Lung (tissue), 12 donors: ENCODE results near the gene C4BPA. TPM values are rescaled to one million over a fixed set of nuclear protein-coding genes. Genes with fewer than 3 reads are reported as not detected.

Experiments
- ATAC-seq: fragments of 200-7000 bp; cut with Tn5 transposase; one replicate; pipeline ENCODE4 v1.9.1; 2020; ENCODE audit warnings: moderate number of reproducible peaks; ENCODE audit not compliant: insufficient read depth, low FRiP score
- DNase-seq, 3 donors: peaks; one replicate each; pipeline ENCODE4 v3.0.0-alpha.2; 2013 to 2017
- H3K27ac ChIP-seq, 2 donors: one replicate each; pipeline ENCODE4 v1.5.1; 2013; ENCODE audit warnings: mild to moderate bottlenecking in 2 of 2, moderate library complexity in 2 of 2, control low read depth in 1 of 2, inconsistent platforms in 1 of 2, low read depth in 1 of 2, low read length in 1 of 2
- H3K27me3 ChIP-seq, 3 donors: one replicate each; pipeline ENCODE4 v1.5.1; 2013; ENCODE audit warnings: low read length in 2 of 3; ENCODE audit not compliant: control insufficient read depth in 3 of 3, insufficient read depth in 3 of 3
- H3K36me3 ChIP-seq, 4 donors: one replicate each; pipeline ENCODE4 v1.5.1; 2013; ENCODE audit warnings: low read length in 4 of 4, mild to moderate bottlenecking in 1 of 4, moderate library complexity in 1 of 4; ENCODE audit not compliant: control insufficient read depth in 4 of 4, insufficient read depth in 4 of 4
- H3K4me1 ChIP-seq, 5 donors: one replicate each; pipeline ENCODE4 v1.5.1; 2013; ENCODE audit warnings: low read length in 5 of 5, mild to moderate bottlenecking in 2 of 5, moderate library complexity in 1 of 5; ENCODE audit not compliant: control insufficient read depth in 5 of 5, insufficient read depth in 5 of 5
- H3K4me3 ChIP-seq: one replicate; pipeline ENCODE4 v1.5.1; 2013; ENCODE audit warnings: mild to moderate bottlenecking, control low read depth, moderate library complexity
- H3K9ac ChIP-seq, 2 donors: one replicate each; pipeline ENCODE4 v1.5.1; 2013; ENCODE audit warnings: low read length in 2 of 2, control low read depth in 1 of 2; ENCODE audit not compliant: insufficient read depth in 1 of 2
- H3K9me3 ChIP-seq, 4 donors: one replicate each; pipeline ENCODE4 v1.5.1; 2013; ENCODE audit warnings: low read length in 3 of 4, mild to moderate bottlenecking in 1 of 4, moderate library complexity in 1 of 4; ENCODE audit not compliant: control insufficient read depth in 4 of 4, insufficient read depth in 3 of 4
- CTCF ChIP-seq: IDR thresholded peaks from 2 replicates; pipeline ENCODE4 v1.5.1; 2012; ENCODE audit warnings: mild to moderate bottlenecking; ENCODE audit errors: control extremely low read depth, extremely low read depth
- WGBS, 2 donors: extraction: QIAGEN DNeasy Blood & Tissue Kit; methylation state at CpG; one replicate each; pipeline ENCODE4 v1.1.7; 2013; 5-methylcytosine and 5-hydroxymethylcytosine counted together
- polyA plus RNA-seq, 2 donors: library from polyadenylated mRNA; stranded (reverse); fragments of 200-250 nt; gene quantifications; one replicate each; pipeline ENCODE4 v1.2.1, GENCODE V29; 2013
- total RNA-seq, 2 donors: library from RNA; depleted of rRNA in 1 of 2; stranded (reverse); fragments of >200 nt in 1 of 2; gene quantifications; one replicate each; pipeline ENCODE4 v1.2.1, GENCODE V29; 2014 to 2021
- donor health status: control.
- donor health status: control.
- donor health status: Bipolar disorder and iron deficiency.
- donor health status: healthy.
- donor health status: DM: yes; HTN: yes; CAD: no.

Gene C4BPA
- total and polyA plus RNA-seq, 4 donors, result 21.2 to 213 (median 181) TPM

GRCh38 chr1:207152792-207153468 is 48.9 kb downstream of the C4BPA start:
- Histone ChIP-seq H3K9ac (no peak overlapping the region), H3K4me1 (no peaks in the 10 kb centered on the region), H3K27me3 (no peaks in the 10 kb centered on the region), H3K36me3 (no peaks in the 10 kb centered on the region), H3K27ac (no peak overlapping the region), H3K4me3 (no peak overlapping the region), H3K9me3 (peaks cover 0 to 6% (median 0%) of the 10 kb centered on the region in 4 donors)
- ATAC-seq (no peak), DNase-seq (no peak)
- no peak for TF ChIP-seq CTCF
- WGBS, 2 donors, result 91 to 92% methylated on average over 5 of the region's 5 CpGs

- 46 to 54% methylated on average over 3 of the region's 3 CpGs for WGBS, 2 donors
- Histone ChIP-seq H3K4me3 (no peak overlapping the region), H3K27ac (no peak overlapping the region), H3K27me3 (no peaks in the 10 kb centered on the region), H3K4me1 (no peaks in the 10 kb centered on the region), H3K9me3 (peaks cover 0 to 7% (median 0%) of the 10 kb centered on the region in 4 donors), H3K36me3 (no peaks in the 10 kb centered on the region), H3K9ac (no peak overlapping the region)
- no peak for TF ChIP-seq CTCF
- ATAC-seq (no peak), DNase-seq (no peak)
Observed at GRCh38 chr1:207155028-207155427, 51.0 kb downstream of the C4BPA start.

- ATAC-seq (no peak), DNase-seq (no peak)
- Histone ChIP-seq H3K36me3 (no peaks in the 10 kb centered on the region), H3K4me1 (no peaks in the 10 kb centered on the region), H3K9ac (no peak overlapping the region), H3K9me3 (peaks cover 0 to 7% (median 0%) of the 10 kb centered on the region in 4 donors), H3K27ac (no peak overlapping the region), H3K27me3 (no peaks in the 10 kb centered on the region), H3K4me3 (no peak overlapping the region)
- no peak for TF ChIP-seq CTCF
Observed at GRCh38 chr1:207156095-207156494, 52.1 kb downstream of the C4BPA start.

- no peak for DNase-seq
- Histone ChIP-seq H3K27me3 (no peaks in the 10 kb centered on the region), H3K4me1 (no peaks in the 10 kb centered on the region), H3K4me3 (no peak overlapping the region), H3K9ac (no peak overlapping the region), H3K36me3 (no peaks in the 10 kb centered on the region), H3K27ac (no peak overlapping the region), H3K9me3 (peaks cover 0 to 5% (median 0%) of the 10 kb centered on the region in 4 donors)
- WGBS, 2 donors, result 92 to 97% methylated on average over 5 of the region's 5 CpGs
- ATAC-seq, result no peak
- no peak for TF ChIP-seq CTCF
Observed at GRCh38 chr1:207156826-207157225, 52.8 kb downstream of the C4BPA start.
